ENCODE results near the gene PKHD1.

Gene PKHD1

DNA sequence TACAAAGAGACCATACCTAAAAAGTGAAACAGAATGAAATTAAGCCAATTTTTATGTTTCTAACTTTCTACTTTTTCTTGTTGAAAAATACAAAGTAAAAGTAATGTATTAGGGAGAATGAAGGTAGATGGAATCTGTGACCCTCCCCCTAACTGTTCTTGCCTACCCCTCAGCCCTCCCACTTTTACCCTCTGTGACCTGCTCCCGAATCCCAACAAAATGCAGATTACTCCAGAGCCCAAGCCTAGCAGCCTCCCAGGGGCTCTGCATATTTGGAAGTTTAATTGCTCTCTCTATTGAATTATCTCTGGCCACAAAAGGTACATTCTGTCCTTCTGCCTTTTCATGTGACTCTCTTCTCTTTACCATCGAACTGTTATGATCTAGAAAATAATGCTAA is 201.5 kb downstream of the PKHD1 start:
- no peak overlapping the region for H3K4me3 ChIP-seq (ENCODE audit: control insufficient read depth, low read depth, low read length)
- DNase-seq (ENCODE audit: low read depth), result no peak
- TF ChIP-seq, protein P1, sequence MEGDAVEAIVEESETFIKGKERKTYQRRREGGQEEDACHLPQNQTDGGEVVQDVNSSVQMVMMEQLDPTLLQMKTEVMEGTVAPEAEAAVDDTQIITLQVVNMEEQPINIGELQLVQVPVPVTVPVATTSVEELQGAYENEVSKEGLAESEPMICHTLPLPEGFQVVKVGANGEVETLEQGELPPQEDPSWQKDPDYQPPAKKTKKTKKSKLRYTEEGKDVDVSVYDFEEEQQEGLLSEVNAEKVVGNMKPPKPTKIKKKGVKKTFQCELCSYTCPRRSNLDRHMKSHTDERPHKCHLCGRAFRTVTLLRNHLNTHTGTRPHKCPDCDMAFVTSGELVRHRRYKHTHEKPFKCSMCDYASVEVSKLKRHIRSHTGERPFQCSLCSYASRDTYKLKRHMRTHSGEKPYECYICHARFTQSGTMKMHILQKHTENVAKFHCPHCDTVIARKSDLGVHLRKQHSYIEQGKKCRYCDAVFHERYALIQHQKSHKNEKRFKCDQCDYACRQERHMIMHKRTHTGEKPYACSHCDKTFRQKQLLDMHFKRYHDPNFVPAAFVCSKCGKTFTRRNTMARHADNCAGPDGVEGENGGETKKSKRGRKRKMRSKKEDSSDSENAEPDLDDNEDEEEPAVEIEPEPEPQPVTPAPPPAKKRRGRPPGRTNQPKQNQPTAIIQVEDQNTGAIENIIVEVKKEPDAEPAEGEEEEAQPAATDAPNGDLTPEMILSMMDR (IDR thresholded peaks at IDR 0.05; ENCODE audit: control insufficient read depth, insufficient read depth, low read depth, low read length, missing control alignments), result no peak

DNA sequence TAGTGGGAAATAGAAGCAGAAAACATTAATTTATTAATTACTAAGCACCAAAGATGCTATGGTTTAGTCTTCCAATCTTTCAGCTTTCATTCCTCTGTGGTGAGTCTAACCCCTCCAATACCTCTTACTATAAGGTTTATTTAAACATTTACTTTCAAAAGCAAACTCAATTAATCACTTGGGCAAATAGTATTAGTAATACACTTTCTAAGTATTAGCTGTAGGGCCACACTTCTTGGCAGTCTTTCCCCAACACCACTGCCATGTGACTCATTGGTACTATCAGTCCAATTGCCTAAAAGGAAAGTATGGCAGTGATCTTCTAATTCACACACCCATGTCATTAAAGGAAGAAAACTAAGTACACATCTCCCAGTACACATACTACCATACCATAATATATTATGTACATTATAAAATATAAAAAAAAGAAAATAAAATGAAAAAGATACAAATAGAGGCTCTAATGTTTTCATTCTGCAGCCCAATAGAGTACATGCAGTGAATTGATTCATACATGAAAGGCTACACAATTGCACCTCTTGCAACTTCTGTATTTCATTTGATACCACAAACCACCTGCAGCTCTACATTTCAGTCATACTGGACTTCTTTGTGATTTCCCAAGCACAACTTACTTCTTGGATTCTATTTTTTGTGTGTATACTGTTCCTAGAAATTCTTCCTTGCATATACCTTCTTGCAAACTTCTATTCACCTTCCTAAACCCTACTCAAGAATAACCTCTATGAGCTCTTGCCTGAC is 218.6 kb downstream of the PKHD1 start:
- H3K4me3 ChIP-seq (ENCODE audit: control insufficient read depth, low read depth, low read length), result no peak overlapping the region
- DNase-seq (ENCODE audit: low read depth), result no peak
- TF ChIP-seq, protein P1 (IDR thresholded peaks at IDR 0.05; ENCODE audit: control insufficient read depth, insufficient read depth, low read depth, low read length, missing control alignments), result no peak

- TF ChIP-seq, protein P1 (IDR thresholded peaks at IDR 0.05; ENCODE audit: control insufficient read depth, insufficient read depth, low read depth, low read length, missing control alignments), result no peak
- no peak for DNase-seq (ENCODE audit: low read depth)
- no peak overlapping the region for H3K4me3 ChIP-seq (ENCODE audit: control insufficient read depth, low read depth, low read length)
Observed at GRCh38 chr6:51866867-51867266, 220.5 kb downstream of the PKHD1 start.

- DNase-seq (ENCODE audit: low read depth), result no peak
- TF ChIP-seq, protein P1 (IDR thresholded peaks at IDR 0.05; ENCODE audit: control insufficient read depth, insufficient read depth, low read depth, low read length, missing control alignments), result no peak
- no peak overlapping the region for H3K4me3 ChIP-seq (ENCODE audit: control insufficient read depth, low read depth, low read length)
Observed at GRCh38 chr6:51865996-51866395, 221.4 kb downstream of the PKHD1 start.

GRCh38 chr6:51865176-51865575 is 222.2 kb downstream of the PKHD1 start:
- DNase-seq (ENCODE audit: low read depth), result no peak
- TF ChIP-seq, protein P1 (IDR thresholded peaks at IDR 0.05; ENCODE audit: control insufficient read depth, insufficient read depth, low read depth, low read length, missing control alignments), result no peak
- H3K4me3 ChIP-seq (ENCODE audit: control insufficient read depth, low read depth, low read length), result no peak overlapping the region

DNA sequence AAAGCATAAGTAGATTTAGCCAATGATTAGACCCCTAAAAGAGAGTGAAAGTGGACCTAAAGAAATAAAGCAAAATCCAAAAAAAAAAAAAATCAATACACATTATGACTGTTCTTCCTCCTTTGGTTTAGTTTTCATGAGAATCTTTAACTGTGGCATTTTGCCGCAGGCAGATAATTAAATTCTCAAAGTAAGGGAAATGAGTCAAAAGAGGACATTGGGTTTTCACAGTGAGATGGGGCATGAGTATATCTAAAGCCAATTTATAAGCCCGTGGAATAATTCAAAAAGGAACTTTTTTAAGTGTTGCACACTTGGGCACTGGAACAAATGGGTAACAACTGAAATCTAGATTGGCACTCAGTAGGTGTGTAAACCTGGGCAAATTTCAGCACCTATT is 230.3 kb downstream of the PKHD1 start:
- TF ChIP-seq, protein P1 (IDR thresholded peaks at IDR 0.05; ENCODE audit: control insufficient read depth, insufficient read depth, low read depth, low read length, missing control alignments), result no peak
- no peak overlapping the region for H3K4me3 ChIP-seq (ENCODE audit: control insufficient read depth, low read depth, low read length)
- no peak for DNase-seq (ENCODE audit: low read depth)
